Stomach (tissue), 9 donors: ENCODE results near the gene PAX2. TPM values are rescaled to one million over a fixed set of nuclear protein-coding genes. Genes with fewer than 3 reads are reported as not detected.

Source experiments
- DNase-seq, 2 donors: peaks; one replicate each; pipeline versions ENCODE4 v3.0.0 to v3.0.0-alpha.2; 2013 to 2019
- H3K27ac ChIP-seq, 5 donors: fragments of 200-600 bp in 4 of 5; sonication (generic) in 4 of 5; one replicate each; pipeline ENCODE4 v1.5.1; 2013 to 2019; ENCODE audit warnings: mild to moderate bottlenecking in 1 of 5, moderate library complexity in 1 of 5
- H3K27me3 ChIP-seq, 3 donors: fragments of 200-600 bp; sonication (generic); one replicate each; pipeline ENCODE4 v1.5.1; 2017 to 2019; ENCODE audit warnings: mixed run types in 1 of 3
- H3K36me3 ChIP-seq, 4 donors: fragments of 200-600 bp; sonication (generic); 1 replicate in 3 of 4; 2 replicates in 1 of 4; pipeline ENCODE4 v1.5.1; 2016 to 2019
- H3K4me1 ChIP-seq, 4 donors: fragments of 200-600 bp; sonication (generic); one replicate each; pipeline ENCODE4 v1.5.1; 2016 to 2019
- H3K4me3 ChIP-seq, 4 donors: fragments of 200-600 bp; sonication (generic) in 3 of 4; one replicate each; pipeline ENCODE4 v1.5.1; 2016 to 2019; ENCODE audit warnings: mild to moderate bottlenecking in 1 of 4
- H3K9me3 ChIP-seq, 4 donors: fragments of 200-600 bp; sonication (generic); one replicate each; pipeline ENCODE4 v1.5.1; 2016 to 2019
- EP300 ChIP-seq: sonication (generic); formaldehyde crosslinking; IDR thresholded peaks from one replicate; pipeline ENCODE4 v1.6.1; 2017; ENCODE audit warnings: antibody characterized with exemption
- POLR2A ChIP-seq, 4 donors: fragments of 450-650 bp; IDR thresholded peaks; one replicate each; pipeline ENCODE4 v1.6.1; 2016; ENCODE audit warnings: antibody characterized with exemption in 4 of 4, control low read depth in 2 of 4, mild to moderate bottlenecking in 1 of 4, moderate library complexity in 1 of 4
- POLR2AphosphoS5 ChIP-seq, 3 donors: sonication (generic); formaldehyde crosslinking; IDR thresholded peaks; one replicate each; pipeline ENCODE4 v1.6.1; 2016; ENCODE audit warnings: antibody characterized with exemption in 3 of 3
- WGBS, 5 donors: extraction: QIAGEN DNeasy Blood & Tissue Kit in 3 of 5; methylation state at CpG; one replicate each; pipeline versions ENCODE4 v1.1.5 to v1.1.7; 2013 to 2018; 5-methylcytosine and 5-hydroxymethylcytosine counted together
- intact Hi-C: fragments of 100-400 bp; cut with DNase I; formaldehyde crosslinking; loops from one replicate; pipeline ENCODE4 v1.15.1; 2023; ENCODE audit warnings: low total_unique reads
- polyA plus RNA-seq, 3 donors: library from polyadenylated mRNA; stranded (reverse); fragments of 200-250 nt; gene quantifications; one replicate each; pipeline ENCODE4 v1.2.3, GENCODE V29; 2013
- total RNA-seq, 5 donors: library from RNA; depleted of rRNA; stranded (reverse); fragments of >200 nt; gene quantifications; one replicate each; pipeline versions ENCODE4 v1.1.0 to v1.2.3, GENCODE V29; 2014 to 2016
- TF ChIP-seq, protein P1 (sequence below), 7 experiments: fragments of 450-650 bp in 4 of 7; fragments of 200-600 bp in 3 of 7; sonication (generic) in 3 of 7; IDR thresholded peaks; one replicate each; pipeline ENCODE4 v1.5.1; 2016 to 2019; ENCODE audit warnings: antibody characterized with exemption in 7 of 7, control low read depth in 2 of 7, mild to moderate bottlenecking in 1 of 7
- donor health status: healthy with polysubstance abuse.
- donor health status: Bipolar disorder and iron deficiency.
- donor health status: healthy.

The PAX2 gene
- total and polyA plus RNA-seq, 8 donors = not detected

DNA sequence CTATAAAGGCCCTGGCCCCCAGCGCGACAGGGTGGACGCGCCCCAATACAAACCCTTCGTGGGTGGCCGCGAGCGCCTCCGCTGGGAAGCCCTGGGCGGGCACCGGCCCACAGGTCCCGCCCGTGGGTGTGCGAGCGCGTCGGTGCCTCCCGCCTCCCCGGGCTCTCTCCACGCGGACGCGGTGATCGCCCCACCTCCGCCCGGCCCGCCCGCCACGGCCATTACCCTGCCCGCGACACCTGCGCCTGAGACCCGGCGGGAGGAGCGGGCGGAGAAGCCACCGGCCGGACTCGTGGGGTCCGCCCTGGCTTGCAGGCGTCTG is 81.2 kb downstream of the PAX2 start:
- no peak for DNase-seq
- H3K4me1 ChIP-seq = peaks cover 34 to 44% (median 41%) of the 10 kb centered on the region in 4 donors
- intact Hi-C loops = no loop called here
- 2 to 26% (median 3%) methylated on average over 7 to 41 of the region's 41 CpGs; no CpG with 5 or more reads in 1 of the 5 donors for WGBS, 5 donors
- no peaks in the 10 kb centered on the region for H3K9me3 ChIP-seq
- no peak for TF ChIP-seq POLR2A (IDR thresholded peaks at IDR 0.05)
- TF ChIP-seq, protein P1, sequence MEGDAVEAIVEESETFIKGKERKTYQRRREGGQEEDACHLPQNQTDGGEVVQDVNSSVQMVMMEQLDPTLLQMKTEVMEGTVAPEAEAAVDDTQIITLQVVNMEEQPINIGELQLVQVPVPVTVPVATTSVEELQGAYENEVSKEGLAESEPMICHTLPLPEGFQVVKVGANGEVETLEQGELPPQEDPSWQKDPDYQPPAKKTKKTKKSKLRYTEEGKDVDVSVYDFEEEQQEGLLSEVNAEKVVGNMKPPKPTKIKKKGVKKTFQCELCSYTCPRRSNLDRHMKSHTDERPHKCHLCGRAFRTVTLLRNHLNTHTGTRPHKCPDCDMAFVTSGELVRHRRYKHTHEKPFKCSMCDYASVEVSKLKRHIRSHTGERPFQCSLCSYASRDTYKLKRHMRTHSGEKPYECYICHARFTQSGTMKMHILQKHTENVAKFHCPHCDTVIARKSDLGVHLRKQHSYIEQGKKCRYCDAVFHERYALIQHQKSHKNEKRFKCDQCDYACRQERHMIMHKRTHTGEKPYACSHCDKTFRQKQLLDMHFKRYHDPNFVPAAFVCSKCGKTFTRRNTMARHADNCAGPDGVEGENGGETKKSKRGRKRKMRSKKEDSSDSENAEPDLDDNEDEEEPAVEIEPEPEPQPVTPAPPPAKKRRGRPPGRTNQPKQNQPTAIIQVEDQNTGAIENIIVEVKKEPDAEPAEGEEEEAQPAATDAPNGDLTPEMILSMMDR (IDR thresholded peaks at IDR 0.05) = no peak
- H3K27me3 ChIP-seq = peaks cover 54 to 100% (median 86%) of the 10 kb centered on the region in 3 donors
- no peak overlapping the region for H3K27ac ChIP-seq
- H3K4me3 ChIP-seq = peak overlapping the region; percentile 41 to 54 (median 44)
- no peaks in the 10 kb centered on the region for H3K36me3 ChIP-seq

GRCh38 chr10:100826983-100827818 is 81.8 kb downstream of the PAX2 start:
- H3K9me3 ChIP-seq = no peaks in the 10 kb centered on the region
- H3K4me1 ChIP-seq = peaks cover 34 to 44% (median 41%) of the 10 kb centered on the region in 4 donors
- no peak overlapping the region for H3K27ac ChIP-seq
- TF ChIP-seq, protein P1 (IDR thresholded peaks at IDR 0.05) = peak in 2 of 7 experiments; percentile 18 to 31
- TF ChIP-seq EP300 = no peak
- peaks cover 54 to 100% (median 88%) of the 10 kb centered on the region in 3 donors for H3K27me3 ChIP-seq
- intact Hi-C loops = no loop called here
- 1 to 2% (median 1%) methylated on average over 50 to 68 of the region's 68 CpGs for WGBS, 5 donors
- peak overlapping the region; percentile 41 to 54 (median 44) for H3K4me3 ChIP-seq
- no peaks in the 10 kb centered on the region for H3K36me3 ChIP-seq
- peak; percentile 35 to 76 for DNase-seq

DNA sequence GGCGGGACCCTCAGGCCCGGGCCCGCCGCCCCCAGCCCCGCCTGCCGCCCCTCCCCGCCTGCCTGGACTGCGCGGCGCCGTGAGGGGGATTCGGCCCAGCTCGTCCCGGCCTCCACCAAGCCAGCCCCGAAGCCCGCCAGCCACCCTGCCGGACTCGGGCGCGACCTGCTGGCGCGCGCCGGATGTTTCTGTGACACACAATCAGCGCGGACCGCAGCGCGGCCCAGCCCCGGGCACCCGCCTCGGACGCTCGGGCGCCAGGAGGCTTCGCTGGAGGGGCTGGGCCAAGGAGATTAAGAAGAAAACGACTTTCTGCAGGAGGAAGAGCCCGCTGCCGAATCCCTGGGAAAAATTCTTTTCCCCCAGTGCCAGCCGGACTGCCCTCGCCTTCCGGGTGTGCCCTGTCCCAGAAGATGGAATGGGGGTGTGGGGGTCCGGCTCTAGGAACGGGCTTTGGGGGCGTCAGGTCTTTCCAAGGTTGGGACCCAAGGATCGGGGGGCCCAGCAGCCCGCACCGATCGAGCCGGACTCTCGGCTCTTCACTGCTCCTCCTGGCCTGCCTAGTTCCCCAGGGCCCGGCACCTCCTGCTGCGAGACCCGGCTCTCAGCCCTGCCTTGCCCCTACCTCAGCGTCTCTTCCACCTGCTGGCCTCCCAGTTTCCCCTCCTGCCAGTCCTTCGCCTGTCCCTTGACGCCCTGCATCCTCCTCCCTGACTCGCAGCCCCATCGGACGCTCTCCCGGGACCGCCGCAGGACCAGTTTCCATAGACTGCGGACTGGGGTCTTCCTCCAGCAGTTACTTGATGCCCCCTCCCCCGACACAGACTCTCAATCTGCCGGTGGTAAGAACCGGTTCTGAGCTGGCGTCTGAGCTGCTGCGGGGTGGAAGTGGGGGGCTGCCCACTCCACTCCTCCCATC is 82.7 kb downstream of the PAX2 start:
- H3K27me3 ChIP-seq = peaks cover 54 to 100% (median 94%) of the 10 kb centered on the region in 3 donors
- H3K36me3 ChIP-seq = no peaks in the 10 kb centered on the region
- intact Hi-C loops = no loop called here
- H3K4me3 ChIP-seq = peak overlapping the region; percentile 41 to 54 (median 44)
- TF ChIP-seq, protein P1 (IDR thresholded peaks at IDR 0.05) = peak in 1 of 7 experiments; percentile 6
- TF ChIP-seq POLR2A (IDR thresholded peaks at IDR 0.05) = no peak
- no peak for TF ChIP-seq EP300
- TF ChIP-seq POLR2AphosphoS5 (IDR thresholded peaks at IDR 0.05) = no peak
- no peaks in the 10 kb centered on the region for H3K9me3 ChIP-seq
- H3K27ac ChIP-seq = no peak overlapping the region
- DNase-seq = peak; percentile 55 to 71
- H3K4me1 ChIP-seq = peaks cover 34 to 44% (median 41%) of the 10 kb centered on the region in 4 donors
- 1 to 4% (median 2%) methylated on average over 33 to 69 of the region's 69 CpGs for WGBS, 5 donors

DNA sequence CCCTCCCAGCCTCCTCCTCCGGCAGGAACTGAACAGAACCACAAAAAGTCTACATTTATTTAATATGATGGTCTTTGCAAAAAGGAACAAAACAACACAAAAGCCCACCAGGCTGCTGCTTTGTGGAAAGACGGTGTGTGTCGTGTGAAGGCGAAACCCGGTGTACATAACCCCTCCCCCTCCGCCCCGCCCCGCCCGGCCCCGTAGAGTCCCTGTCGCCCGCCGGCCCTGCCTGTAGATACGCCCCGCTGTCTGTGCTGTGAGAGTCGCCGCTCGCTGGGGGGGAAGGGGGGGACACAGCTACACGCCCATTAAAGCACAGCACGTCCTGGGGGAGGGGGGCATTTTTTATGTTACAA is 83.3 kb downstream of the PAX2 start:
- Histone ChIP-seq H3K4me3 (peak overlapping the region; percentile 41 to 54 (median 44)), H3K27ac (no peak overlapping the region), H3K36me3 (no peaks in the 10 kb centered on the region), H3K9me3 (no peaks in the 10 kb centered on the region), H3K4me1 (peaks cover 34 to 44% (median 41%) of the 10 kb centered on the region in 4 donors), H3K27me3 (peaks cover 50 to 100% (median 89%) of the 10 kb centered on the region in 3 donors)
- TF ChIP-seq, protein P1 (IDR thresholded peaks at IDR 0.05) = no peak
- no peak for TF ChIP-seq POLR2A (IDR thresholded peaks at IDR 0.05)
- TF ChIP-seq EP300 = no peak
- TF ChIP-seq POLR2AphosphoS5 (IDR thresholded peaks at IDR 0.05) = no peak
- intact Hi-C loops = no loop called here
- DNase-seq = peak in 1 of 2 donors; percentile 47
- 0 to 2% (median 1%) methylated on average over 16 to 20 of the region's 20 CpGs for WGBS, 5 donors
